HG03103 (cell line): ENCODE results near the gene NTRK3.

Experiments
- ATAC-seq: cut with Tn5 transposase; IDR thresholded peaks from one replicate; pipeline ENCODE4 v1.9.1; 2021; ENCODE audit warnings: low read depth; ENCODE audit not compliant: unreplicated experiment

The NTRK3 gene

GRCh38 chr15:88013111-88013510, 243.4 kb downstream of the NTRK3 start:
- ATAC-seq: no peak

- no peak for ATAC-seq
Observed at GRCh38 chr15:88012688-88013087, 243.9 kb downstream of the NTRK3 start.

DNA sequence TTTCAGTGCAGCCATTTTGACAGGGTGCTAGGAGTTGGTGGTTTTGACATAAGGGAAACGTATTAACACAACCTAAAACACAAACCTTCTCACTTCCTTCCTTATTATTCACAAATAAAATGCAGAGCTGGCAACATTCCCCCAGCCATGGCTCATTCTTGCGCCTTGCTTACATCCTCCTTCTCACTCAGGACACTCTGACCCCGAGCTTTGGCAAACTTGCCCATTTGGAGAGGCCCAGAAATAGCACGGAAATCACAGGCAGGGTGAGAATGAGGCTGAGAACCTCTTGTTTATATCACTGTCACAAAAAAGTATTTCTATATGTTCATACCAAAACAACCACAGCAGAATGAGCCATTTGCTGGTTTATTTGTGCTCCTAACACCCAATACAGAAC, 244.3 kb downstream of the NTRK3 start:
- ATAC-seq: no peak

DNA sequence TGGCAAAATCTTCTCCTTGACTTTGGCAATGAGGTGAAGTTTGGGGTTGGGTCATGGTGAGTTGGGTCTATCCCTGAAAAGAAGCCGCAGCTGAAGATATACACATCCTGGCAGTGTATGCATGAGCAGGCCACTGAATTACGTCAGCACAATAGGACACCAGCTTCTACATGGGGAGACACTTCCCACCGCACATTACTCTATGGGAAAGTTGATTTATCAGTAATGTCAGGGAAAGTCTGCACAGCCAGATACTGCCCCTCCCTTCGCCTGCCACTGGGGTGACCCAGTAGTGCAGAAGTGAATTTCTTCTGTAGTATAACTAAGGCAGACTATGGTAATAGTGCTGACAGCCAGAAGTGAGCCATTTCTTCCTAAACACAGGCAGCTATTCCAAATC, 245.0 kb downstream of the NTRK3 start:
- no peak for ATAC-seq

GRCh38 chr15:88006146-88006545, 250.4 kb downstream of the NTRK3 start:
- no peak for ATAC-seq

GRCh38 chr15:88004399-88004798, 252.1 kb downstream of the NTRK3 start:
- ATAC-seq: no peak

GRCh38 chr15:88003541-88004327, 252.8 kb downstream of the NTRK3 start:
- no peak for ATAC-seq

DNA sequence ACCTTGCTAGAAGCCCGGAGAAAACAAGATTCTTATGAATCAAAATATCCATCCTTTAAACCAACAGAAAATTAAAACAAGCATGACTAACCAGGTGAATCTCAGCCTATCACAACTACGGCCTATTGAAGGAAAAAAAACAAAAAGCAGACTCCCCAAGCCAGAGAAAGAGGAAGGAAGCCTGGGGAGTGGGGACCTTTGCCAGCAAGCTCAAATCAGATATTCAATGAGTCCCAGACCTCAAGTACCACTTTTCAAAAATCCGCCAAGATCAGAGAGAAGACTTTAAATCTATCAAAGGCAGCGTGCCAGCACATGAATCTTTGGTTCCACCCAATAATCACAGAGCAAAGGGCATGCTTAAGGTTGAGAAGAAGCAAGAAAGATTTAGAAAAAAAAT, 253.8 kb downstream of the NTRK3 start:
- ATAC-seq: no peak

GRCh38 chr15:87998630-87999029, 257.9 kb downstream of the NTRK3 start:
- no peak for ATAC-seq

- no peak for ATAC-seq
Observed at GRCh38 chr15:87986776-87987175, 269.8 kb downstream of the NTRK3 start.

- no peak for ATAC-seq
Observed at GRCh38 chr15:87985451-87985850, 271.1 kb downstream of the NTRK3 start.

DNA sequence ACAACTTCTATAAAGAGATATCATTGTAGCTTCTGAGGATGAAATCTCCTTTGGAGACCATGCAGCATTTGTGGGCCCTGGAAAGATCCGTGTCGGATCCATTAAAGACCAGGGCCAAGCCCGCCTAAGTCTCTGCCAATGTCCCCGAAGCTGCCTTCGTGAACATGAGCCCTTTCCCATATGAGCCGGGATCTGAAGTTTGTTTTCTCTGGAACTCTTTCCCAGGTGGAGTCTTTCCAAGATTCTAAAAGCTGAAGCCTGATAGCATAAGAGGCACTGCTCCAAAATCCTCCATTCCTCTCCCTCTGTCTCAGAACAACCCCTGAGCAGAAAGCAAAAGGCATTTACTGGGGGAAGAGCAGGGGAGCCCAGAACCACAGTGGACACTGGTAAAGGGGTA, 274.6 kb downstream of the NTRK3 start:
- ATAC-seq: no peak

GRCh38 chr15:87977907-87978306, 278.6 kb downstream of the NTRK3 start:
- ATAC-seq: no peak

GRCh38 chr15:87976552-87976951, 280.0 kb downstream of the NTRK3 start:
- no peak for ATAC-seq

DNA sequence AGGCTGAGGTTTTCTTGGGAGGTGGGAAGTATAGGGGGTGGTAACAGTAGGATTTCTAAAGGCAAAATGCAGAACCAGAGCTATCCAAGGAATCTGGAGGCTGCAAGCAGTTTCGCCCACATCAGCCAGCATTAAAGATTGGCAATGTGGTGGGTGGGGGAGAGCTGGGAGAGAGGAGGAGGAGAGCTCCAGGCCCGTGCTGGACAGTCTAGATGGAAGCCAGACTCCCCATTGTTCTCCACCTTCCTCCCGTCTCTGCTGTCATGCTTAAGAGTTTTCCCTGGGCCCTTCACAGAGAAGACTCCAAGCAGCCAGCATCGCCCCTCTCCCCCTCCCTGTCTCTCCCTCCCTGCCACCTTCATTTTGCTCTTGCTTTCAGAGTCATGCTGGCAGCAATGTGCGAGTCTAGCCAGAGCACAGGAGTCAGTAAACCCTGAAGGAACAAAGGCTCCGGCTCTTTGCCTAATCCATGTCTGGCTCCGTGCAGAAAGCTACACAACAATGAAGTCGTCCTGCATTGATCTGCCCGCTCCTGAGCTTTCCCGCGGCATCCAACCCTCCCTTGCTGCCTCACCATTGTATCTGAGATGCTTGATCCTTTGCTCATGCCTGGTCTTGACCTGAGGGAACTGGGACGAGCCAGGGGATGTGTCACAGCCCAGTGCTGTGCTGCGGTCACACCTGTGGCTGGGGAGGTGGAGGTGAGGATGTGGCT, 282.9 kb downstream of the NTRK3 start:
- ATAC-seq: no peak

- ATAC-seq: no peak
Observed at GRCh38 chr15:87971076-87971475, 285.5 kb downstream of the NTRK3 start.

GRCh38 chr15:87967951-87968350, 288.6 kb downstream of the NTRK3 start:
- no peak for ATAC-seq

GRCh38 chr15:87965304-87965703, 291.2 kb downstream of the NTRK3 start:
- no peak for ATAC-seq

DNA sequence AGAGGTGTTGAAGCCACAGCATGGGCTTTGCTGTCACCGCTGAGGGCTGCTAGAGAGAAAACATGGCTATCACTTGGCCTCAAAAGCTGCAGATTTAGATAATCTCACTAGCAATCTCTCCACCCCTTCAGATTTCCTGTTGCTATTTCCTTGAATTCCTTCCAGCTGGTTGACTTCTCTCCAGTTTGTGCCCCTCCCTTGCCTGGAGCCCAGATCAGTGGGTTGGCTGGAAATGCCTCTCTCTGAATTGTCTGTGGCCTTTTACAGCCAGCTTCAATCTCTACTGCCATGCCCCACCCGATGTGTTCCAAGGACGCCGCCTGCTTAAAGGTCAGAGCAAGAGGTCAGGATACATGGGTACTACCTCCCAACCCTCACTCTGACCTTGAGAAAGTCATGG, 294.1 kb downstream of the NTRK3 start:
- no peak for ATAC-seq

DNA sequence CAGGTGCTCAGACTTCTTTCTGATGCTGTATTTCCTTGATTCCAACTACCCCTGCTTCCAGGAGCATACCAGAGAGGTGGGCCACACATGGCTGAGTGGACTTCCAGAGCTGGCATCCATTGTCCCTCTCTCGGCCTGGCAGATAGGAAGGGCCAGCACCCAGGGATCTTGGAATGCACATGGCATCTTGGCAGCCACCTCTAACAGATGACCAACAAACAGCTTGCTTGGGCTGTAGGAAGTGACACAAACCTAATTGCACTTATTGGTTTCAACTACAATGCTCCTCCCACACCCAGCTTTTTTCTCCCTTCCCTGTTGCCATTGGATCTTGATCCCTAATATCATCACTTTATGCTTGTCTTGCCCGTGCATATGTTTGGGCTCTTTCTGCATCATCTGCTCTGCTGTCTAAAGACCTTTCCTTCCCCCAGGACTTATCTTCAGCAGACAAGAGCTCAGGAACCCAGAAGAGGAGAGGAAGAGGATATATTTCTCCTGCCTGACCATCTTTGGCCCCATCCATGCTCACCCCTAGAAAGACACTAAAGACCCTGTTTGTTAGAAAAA, 294.6 kb downstream of the NTRK3 start:
- no peak for ATAC-seq

- ATAC-seq: no peak
Observed at GRCh38 chr15:87959662-87960061, 296.9 kb downstream of the NTRK3 start.

DNA sequence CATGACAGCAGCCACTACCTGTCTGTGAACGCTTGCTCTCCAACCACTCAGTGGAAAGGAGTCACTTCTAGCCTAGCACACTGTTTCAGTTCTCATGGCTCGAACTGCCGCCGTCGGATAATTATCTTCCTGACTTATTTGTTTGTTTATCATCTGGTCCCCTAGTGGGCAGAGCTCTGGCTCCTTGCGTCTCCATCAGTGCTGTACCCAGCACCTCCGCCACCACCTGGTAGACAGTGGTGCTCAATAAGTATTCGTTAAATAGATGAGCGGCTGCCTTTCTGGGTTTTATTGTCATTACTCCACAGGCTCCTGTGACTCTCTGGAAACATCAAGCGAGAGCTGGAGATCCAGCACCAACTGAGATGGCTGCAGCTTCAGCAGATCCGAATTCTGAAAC, 297.5 kb downstream of the NTRK3 start:
- no peak for ATAC-seq
